Endothelial cell of umbilical vein (primary cell): ENCODE data around the gene MORN3. TPM values are rescaled to one million over a fixed set of nuclear protein-coding genes. Genes with fewer than 3 reads are reported as not detected.

Source experiments
- Bru-seq: library from RNA; stranded (reverse); fragments of 400-500 nt; gene quantifications from one replicate; lab custom pipeline; 2021; lab: Mats Ljungman, UMichigan
- BruChase-seq, 2 experiments: library from RNA; stranded (reverse); fragments of 400-500 nt; gene quantifications; one replicate each; lab custom pipeline; 2021; lab: Mats Ljungman, UMichigan
- BruUV-seq: library from RNA; stranded (reverse); fragments of 400-500 nt; replicated peaks from 2 replicates; lab custom pipeline; 2021; lab: Mats Ljungman, UMichigan
- CTCF ChIA-PET: fragments of 300-600, 350-600 bp; sonication (Branson Sonifier 250); formaldehyde crosslinking; loops from one replicate; lab custom pipeline; 2021; ENCODE audit warnings: antibody characterized with exemption, inconsistent platforms; lab: Charles Lee
- POLR2A ChIA-PET: fragments of 300-600, 350-600 bp; sonication (Branson Sonifier 250); formaldehyde crosslinking; loops from one replicate; lab custom pipeline; 2021; ENCODE audit warnings: antibody characterized with exemption, inconsistent platforms; lab: Charles Lee
- DNase-seq: peaks from one replicate; pipeline ENCODE4 v3.0.0-alpha.2; 2011; ENCODE audit warnings: low read depth, low spot score
- FAIRE-seq: peaks from 2 replicates; lab custom pipeline; 2011; peaks lifted over from hg19 to GRCh38; lab: Jason Lieb, UNC
- H2AFZ ChIP-seq: 2 replicates; pipeline ENCODE4 v1.6.0; 2012; ENCODE audit warnings: low read depth, low read length, control low read depth, inconsistent platforms
- H3K27ac ChIP-seq: 2 replicates; pipeline ENCODE4 v1.5.1; 2011; ENCODE audit warnings: low read depth, mild to moderate bottlenecking, control low read depth, low read length, moderate library complexity; ENCODE audit not compliant: insufficient read depth
- H3K27me3 ChIP-seq, 2 experiments: 2 replicates each; pipeline versions ENCODE4 v1.6.0 to v1.6.1; 2011; ENCODE audit warnings: low read length in 2 of 2, mixed read lengths in 1 of 2; ENCODE audit not compliant: control insufficient read depth in 2 of 2, insufficient read depth in 2 of 2
- H3K36me3 ChIP-seq, 2 experiments: 2 replicates in 1 of 2; 3 replicates in 1 of 2; pipeline ENCODE4 v1.5.1; 2011; ENCODE audit warnings: low read length in 2 of 2, mild to moderate bottlenecking in 1 of 2, moderate library complexity in 1 of 2; ENCODE audit not compliant: control insufficient read depth in 2 of 2, insufficient read depth in 2 of 2; ENCODE audit errors: extremely low read depth in 1 of 2
- H3K4me1 ChIP-seq: 3 replicates; pipeline ENCODE4 v1.5.1; 2011; ENCODE audit warnings: mild to moderate bottlenecking, low read length; ENCODE audit not compliant: control insufficient read depth, insufficient read depth; ENCODE audit errors: extremely low read depth
- H3K4me2 ChIP-seq: 2 replicates; pipeline ENCODE4 v1.6.1; 2011; ENCODE audit warnings: low read length, control low read depth, mixed read lengths; ENCODE audit not compliant: insufficient read depth
- H3K4me3 ChIP-seq, 3 experiments: fragments of 200-600 bp in 1 of 3; sonication (generic), shearing (Covaris generic) in 1 of 3; replicated peaks in 1 of 3; 2 replicates each; pipeline ENCODE4 v1.5.1; 2011 to 2016; ENCODE audit warnings: control low read depth in 3 of 3, low read length in 3 of 3, mild to moderate bottlenecking in 2 of 3, inconsistent platforms in 1 of 3, low read depth in 1 of 3, moderate library complexity in 1 of 3; ENCODE audit not compliant: insufficient read depth in 1 of 3
- H3K79me2 ChIP-seq: 2 replicates; pipeline ENCODE4 v1.6.0; 2012; ENCODE audit warnings: low read length, inconsistent platforms; ENCODE audit not compliant: control insufficient read depth, insufficient read depth
- H3K9ac ChIP-seq: replicated peaks from 2 replicates; pipeline ENCODE3; 2011; ENCODE audit warnings: low read length, control low read depth; ENCODE audit not compliant: insufficient read depth; ENCODE audit errors: extremely low read depth
- H3K9me1 ChIP-seq: replicated peaks from 3 replicates; pipeline ENCODE4 v1.6.0; 2011; ENCODE audit warnings: mild to moderate bottlenecking, low read length; ENCODE audit not compliant: control insufficient read depth, insufficient read depth; ENCODE audit errors: extremely low read depth
- H3K9me3 ChIP-seq: replicated peaks from 2 replicates; pipeline ENCODE4 v1.5.1; 2012; ENCODE audit warnings: low read length, inconsistent platforms; ENCODE audit not compliant: control insufficient read depth, insufficient read depth
- H4K20me1 ChIP-seq: replicated peaks from 2 replicates; pipeline ENCODE3; 2011; ENCODE audit warnings: mild to moderate bottlenecking, low read length; ENCODE audit not compliant: control insufficient read depth, insufficient read depth; ENCODE audit errors: extremely low read depth
- EZH2 ChIP-seq: IDR thresholded peaks from 2 replicates; pipeline ENCODE4 v1.6.1; 2012; ENCODE audit warnings: borderline replicate concordance, low read depth, mild to moderate bottlenecking, moderate library complexity, low read length, inconsistent platforms; ENCODE audit not compliant: severe bottlenecking
- MYC ChIP-seq: IDR thresholded peaks from one replicate; pipeline ENCODE4 v1.6.1; 2011; ENCODE audit warnings: mild to moderate bottlenecking, low read depth, low read length
- dilution Hi-C: fragments of 300-500 bp; cut with MboI; formaldehyde crosslinking; loops from one replicate; pipeline ENCODE4 v1.15.0; 2019; ENCODE audit warnings: low sequenced_read_pairs; ENCODE audit not compliant: extremely low pct_ligation_motif_present
- intact Hi-C: fragments of 100-400 bp; cut with micrococcal nuclease; formaldehyde crosslinking; loops from one replicate; pipeline ENCODE4 v1.10.0; 2022
- long read RNA-seq: library from polyadenylated mRNA; stranded (forward); transcript quantifications from one replicate; pipeline ENCODE4 v2.0.0, GENCODE V29; 2021
- polyA minus RNA-seq, 3 experiments: library from RNA; depleted of rRNA, polyadenylated mRNA; stranded (reverse); fragments of >200 nt; gene quantifications; 1 replicate in 1 of 3; 2 replicates in 2 of 3; pipeline ENCODE4 v1.2.3, GENCODE V29; 2011
- polyA plus RNA-seq, 4 experiments: library from polyadenylated mRNA; depleted of rRNA in 3 of 4; stranded (reverse) in 3 of 4; unstranded in 1 of 4; fragments of >200 nt; gene quantifications; 2 replicates each; pipeline versions ENCODE4 v1.2.1 to v1.2.3, GENCODE V29; 2011 to 2012; ENCODE audit warnings: missing spikeins in 1 of 4
- total RNA-seq: library from RNA; stranded (reverse); gene quantifications from 2 replicates; pipeline ENCODE4 v1.2.3, GENCODE V29; 2021
- TF ChIP-seq, protein P1 (sequence below), 2 donors: IDR thresholded peaks; 1 replicate in 1 of 2; 2 replicates in 1 of 2; pipeline ENCODE4 v1.5.1; 2011; ENCODE audit warnings: low read length in 2 of 2, mild to moderate bottlenecking in 2 of 2, moderate library complexity in 2 of 2, control low read depth in 1 of 2, inconsistent platforms in 1 of 2, low read depth in 1 of 2; ENCODE audit not compliant: insufficient read depth in 1 of 2; ENCODE audit errors: extremely low read depth in 1 of 2

MORN3 gene, protein sequence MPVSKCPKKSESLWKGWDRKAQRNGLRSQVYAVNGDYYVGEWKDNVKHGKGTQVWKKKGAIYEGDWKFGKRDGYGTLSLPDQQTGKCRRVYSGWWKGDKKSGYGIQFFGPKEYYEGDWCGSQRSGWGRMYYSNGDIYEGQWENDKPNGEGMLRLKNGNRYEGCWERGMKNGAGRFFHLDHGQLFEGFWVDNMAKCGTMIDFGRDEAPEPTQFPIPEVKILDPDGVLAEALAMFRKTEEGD
- total RNA-seq = 0.62 and 0.73 TPM in 2 replicates
- polyA plus RNA-seq = 0.30 and 0.66 TPM in 2 replicates
- polyA plus RNA-seq (2011; cell fraction: cytosol; rRNA removed) = 0.49 and 0.69 TPM in 2 replicates
- 0.35 and 0.41 TPM in 2 replicates for polyA plus RNA-seq (2011; cell fraction: nucleus; rRNA removed)
- 0.54 and 0.55 TPM in 2 replicates for polyA plus RNA-seq (2012)
- polyA minus RNA-seq = 0.17 and 0.68 TPM in 2 replicates
- not detected for polyA minus RNA-seq (2011; cell fraction: cytosol; rRNA and poly(A)+ RNA removed)
- 0.19 TPM in 1 of 2 replicates, not detected in the other for polyA minus RNA-seq (2011; cell fraction: nucleus; rRNA and poly(A)+ RNA removed)
- Bru-seq, nascent RNA = percentile 24 among the genes with signal in this experiment
- percentile 19 among the genes with signal in this experiment for BruChase-seq, experiment 1, labeled RNA remaining after a 6-hour chase
- BruChase-seq, experiment 2, labeled RNA remaining after a 2-hour chase = percentile 25 among the genes with signal in this experiment
- long read RNA-seq, partial matches to known transcripts = 0 of 3 reads
- long read RNA-seq, other reads (novel, unspliced or antisense) = 3 of 3 reads

DNA sequence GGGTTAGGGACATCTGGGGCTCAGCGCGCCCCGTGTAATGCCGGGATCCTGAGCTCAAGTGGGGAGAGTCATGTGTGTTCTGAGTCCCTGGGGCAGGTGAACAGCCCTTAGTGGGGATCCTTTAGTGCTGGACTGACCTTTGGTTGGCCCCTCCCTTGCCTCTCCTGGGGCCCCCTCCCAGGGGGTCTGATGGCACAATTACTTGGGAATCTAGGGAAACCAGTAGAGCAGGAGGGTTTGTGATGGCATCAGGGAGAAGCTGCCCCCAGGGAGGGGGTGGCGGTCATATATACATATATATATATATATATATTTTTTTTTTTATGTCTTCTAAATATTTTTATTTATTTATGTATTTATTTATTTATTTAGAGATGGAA, at the start of gene MORN3:
Gene MORN3, minus strand, starts transcription at position 134 of the 380 bp plus-strand sequence. CDS start 171 bp downstream, outside the sequence.
- intact Hi-C loops (no loop called here), dilution Hi-C loops (no loop called here)
- Histone ChIP-seq H4K20me1 (no peaks in the 10 kb centered on the region), H3K4me1 (peaks cover 4% of the 10 kb centered on the region), H3K36me3 (no peaks in the 10 kb centered on the region), H2AFZ (no peak within 1 kb of the TSS), H3K9me3 (no peaks in the 10 kb centered on the region), H3K9ac (no peak within 1 kb of the TSS), H3K79me2 (no peaks in the 10 kb centered on the region), H3K4me3 (no peak within 1 kb of the TSS), H3K27ac (no peak within 1 kb of the TSS), H3K9me1 (no peaks in the 10 kb centered on the region), H3K27me3 (no peaks in the 10 kb centered on the region), H3K4me2 (no peak within 1 kb of the TSS)
- ChIA-PET POLR2A (no interaction called here), CTCF (interaction anchor here (1.2 to 7.6 kb wide), 16 partner anchors 10 to 169 kb away, joined by 3 to 671 read pairs (median 14); partner anchors contain the start of genes KDM2B and ORAI1)
- BruUV-seq = no TSS peak
- FAIRE-seq (no peak), DNase-seq (no peak)
- TF ChIP-seq EZH2 (no peak), MYC (no peak)
- TF ChIP-seq, protein P1, sequence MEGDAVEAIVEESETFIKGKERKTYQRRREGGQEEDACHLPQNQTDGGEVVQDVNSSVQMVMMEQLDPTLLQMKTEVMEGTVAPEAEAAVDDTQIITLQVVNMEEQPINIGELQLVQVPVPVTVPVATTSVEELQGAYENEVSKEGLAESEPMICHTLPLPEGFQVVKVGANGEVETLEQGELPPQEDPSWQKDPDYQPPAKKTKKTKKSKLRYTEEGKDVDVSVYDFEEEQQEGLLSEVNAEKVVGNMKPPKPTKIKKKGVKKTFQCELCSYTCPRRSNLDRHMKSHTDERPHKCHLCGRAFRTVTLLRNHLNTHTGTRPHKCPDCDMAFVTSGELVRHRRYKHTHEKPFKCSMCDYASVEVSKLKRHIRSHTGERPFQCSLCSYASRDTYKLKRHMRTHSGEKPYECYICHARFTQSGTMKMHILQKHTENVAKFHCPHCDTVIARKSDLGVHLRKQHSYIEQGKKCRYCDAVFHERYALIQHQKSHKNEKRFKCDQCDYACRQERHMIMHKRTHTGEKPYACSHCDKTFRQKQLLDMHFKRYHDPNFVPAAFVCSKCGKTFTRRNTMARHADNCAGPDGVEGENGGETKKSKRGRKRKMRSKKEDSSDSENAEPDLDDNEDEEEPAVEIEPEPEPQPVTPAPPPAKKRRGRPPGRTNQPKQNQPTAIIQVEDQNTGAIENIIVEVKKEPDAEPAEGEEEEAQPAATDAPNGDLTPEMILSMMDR (IDR thresholded peaks at IDR 0.05; ENCODE audit: extremely low read depth in 1 of 2, insufficient read depth in 1 of 2, low read depth in 1 of 2, low read length in 2 of 2) = no peak
